Panc1 (cell line): Measurements from ENCODE around the gene NOTCH1. TPM values are rescaled to one million over a fixed set of nuclear protein-coding genes. Genes with fewer than 3 reads are reported as not detected.

Experiments used
- ATAC-seq: fragments of 200-7000 bp; cut with Tn5 transposase; 2 replicates; pipeline ENCODE4 v1.9.1; 2020; ENCODE audit warnings: mild to moderate bottlenecking, moderate library complexity
- BruUV-seq: library from RNA; stranded (reverse); fragments of 400-500 nt; replicated peaks from 2 replicates; lab custom pipeline; 2021; lab: Mats Ljungman, UMichigan
- CTCF ChIA-PET: fragments of 300-600 bp; sonication (Branson Sonifier 250); formaldehyde crosslinking; loops from one replicate; lab custom pipeline; 2022; ENCODE audit warnings: antibody characterized with exemption; lab: Charles Lee
- POLR2A ChIA-PET: fragments of 300-600 bp; sonication (Branson Sonifier 250); formaldehyde crosslinking; loops from one replicate; lab custom pipeline; 2022; ENCODE audit warnings: antibody characterized with exemption; lab: Charles Lee
- DNase-seq: peaks from one replicate; pipeline ENCODE4 v3.0.0-alpha.2; 2010; ENCODE audit warnings: low read depth, low spot score
- H3K27ac ChIP-seq: 2 replicates; pipeline ENCODE4 v1.5.1; 2011; ENCODE audit warnings: mild to moderate bottlenecking, low read length, inconsistent platforms
- H3K27me3 ChIP-seq: fragments of 200-500 bp; sonication (Bioruptor generic); 2 replicates; pipeline ENCODE4 v1.6.0; 2014; ENCODE audit warnings: low read length, inconsistent platforms; ENCODE audit not compliant: control insufficient read depth, insufficient read depth
- H3K36me3 ChIP-seq: fragments of 200-500 bp; sonication (Bioruptor generic); 2 replicates; pipeline ENCODE4 v1.5.1; 2014; ENCODE audit warnings: inconsistent platforms, mild to moderate bottlenecking, low read length, moderate library complexity; ENCODE audit not compliant: control insufficient read depth, insufficient read depth
- H3K4me1 ChIP-seq: 2 replicates; pipeline ENCODE4 v1.5.1; 2011; ENCODE audit warnings: inconsistent platforms, mild to moderate bottlenecking, low read length, moderate library complexity; ENCODE audit not compliant: control insufficient read depth, insufficient read depth
- H3K4me3 ChIP-seq, 2 experiments: 2 replicates each; pipeline ENCODE4 v1.5.1; 2011 to 2012; ENCODE audit warnings: low read depth in 2 of 2, low read length in 2 of 2, mild to moderate bottlenecking in 2 of 2, inconsistent platforms in 1 of 2, moderate library complexity in 1 of 2
- H3K9me3 ChIP-seq: fragments of 200-500 bp; sonication (Bioruptor generic); 2 replicates; pipeline ENCODE4 v1.5.1; 2014; ENCODE audit warnings: low read depth, mild to moderate bottlenecking, inconsistent platforms, low read length, moderate library complexity; ENCODE audit not compliant: control insufficient read depth, insufficient read depth
- POLR2AphosphoS5 ChIP-seq: IDR thresholded peaks from 2 replicates; pipeline ENCODE4 v1.6.1; 2012; ENCODE audit warnings: mild to moderate bottlenecking, low read depth, low read length, moderate library complexity
- SIN3A ChIP-seq: IDR thresholded peaks from 2 replicates; pipeline ENCODE4 v1.6.1; 2012; ENCODE audit warnings: low read depth, mild to moderate bottlenecking, low read length, moderate library complexity, borderline replicate concordance; ENCODE audit not compliant: insufficient read depth
- TCF7L2 ChIP-seq: IDR thresholded peaks from 2 replicates; pipeline ENCODE4 v1.6.1; 2011; ENCODE audit warnings: mild to moderate bottlenecking, low read depth, low read length, inconsistent platforms
- in situ Hi-C: cut with HindIII; loops from 2 replicates; pipeline ENCODE4 v1.10.0; 2016; ENCODE audit warnings: low sequenced_read_pairs, low pct_unique_long_range_greater_than_20kb
- intact Hi-C: fragments of 100-400 bp; cut with micrococcal nuclease; formaldehyde crosslinking; loops from one replicate; pipeline ENCODE4 v1.10.0; 2022; ENCODE audit not compliant: unreplicated experiment
- total RNA-seq: library from RNA; stranded (reverse); gene quantifications from one replicate; pipeline ENCODE4 v1.2.1, GENCODE V29; 2021; ENCODE audit not compliant: unreplicated experiment
- TF ChIP-seq, protein P1 (sequence below), 2 experiments: IDR thresholded peaks; 2 replicates each; pipeline ENCODE4 v1.6.1; 2011 to 2012; ENCODE audit warnings: low read depth in 2 of 2, control low read depth in 1 of 2, low read length in 1 of 2, mild to moderate bottlenecking in 1 of 2, moderate library complexity in 1 of 2; ENCODE audit not compliant: insufficient read depth in 1 of 2
- TF ChIP-seq, protein P2 (sequence below): fragments of 450-650 bp; IDR thresholded peaks from 2 replicates; pipeline ENCODE4 v1.5.1; 2017; ENCODE audit warnings: mild to moderate bottlenecking

NOTCH1 gene
- total RNA-seq, 1 experiment from 2014 or later, result 13.4 TPM

- CTCF ChIA-PET, result no interaction called here
- intact Hi-C loops (no loop called here), in situ Hi-C loops (no loop called here)
- no TSS peak for BruUV-seq
- H3K9me3 ChIP-seq, result no peaks in the 10 kb centered on the region
- H3K27me3 ChIP-seq, result no peaks in the 10 kb centered on the region
- no peaks in the 10 kb centered on the region for H3K36me3 ChIP-seq
- DNase-seq, result no peak
- no peak overlapping the region for H3K4me3 ChIP-seq
- H3K4me1 ChIP-seq, result no peaks in the 10 kb centered on the region
- POLR2A ChIA-PET, result no interaction called here
- ATAC-seq, result no peak
- H3K27ac ChIP-seq, result no peak overlapping the region
- TF ChIP-seq, protein P1, sequence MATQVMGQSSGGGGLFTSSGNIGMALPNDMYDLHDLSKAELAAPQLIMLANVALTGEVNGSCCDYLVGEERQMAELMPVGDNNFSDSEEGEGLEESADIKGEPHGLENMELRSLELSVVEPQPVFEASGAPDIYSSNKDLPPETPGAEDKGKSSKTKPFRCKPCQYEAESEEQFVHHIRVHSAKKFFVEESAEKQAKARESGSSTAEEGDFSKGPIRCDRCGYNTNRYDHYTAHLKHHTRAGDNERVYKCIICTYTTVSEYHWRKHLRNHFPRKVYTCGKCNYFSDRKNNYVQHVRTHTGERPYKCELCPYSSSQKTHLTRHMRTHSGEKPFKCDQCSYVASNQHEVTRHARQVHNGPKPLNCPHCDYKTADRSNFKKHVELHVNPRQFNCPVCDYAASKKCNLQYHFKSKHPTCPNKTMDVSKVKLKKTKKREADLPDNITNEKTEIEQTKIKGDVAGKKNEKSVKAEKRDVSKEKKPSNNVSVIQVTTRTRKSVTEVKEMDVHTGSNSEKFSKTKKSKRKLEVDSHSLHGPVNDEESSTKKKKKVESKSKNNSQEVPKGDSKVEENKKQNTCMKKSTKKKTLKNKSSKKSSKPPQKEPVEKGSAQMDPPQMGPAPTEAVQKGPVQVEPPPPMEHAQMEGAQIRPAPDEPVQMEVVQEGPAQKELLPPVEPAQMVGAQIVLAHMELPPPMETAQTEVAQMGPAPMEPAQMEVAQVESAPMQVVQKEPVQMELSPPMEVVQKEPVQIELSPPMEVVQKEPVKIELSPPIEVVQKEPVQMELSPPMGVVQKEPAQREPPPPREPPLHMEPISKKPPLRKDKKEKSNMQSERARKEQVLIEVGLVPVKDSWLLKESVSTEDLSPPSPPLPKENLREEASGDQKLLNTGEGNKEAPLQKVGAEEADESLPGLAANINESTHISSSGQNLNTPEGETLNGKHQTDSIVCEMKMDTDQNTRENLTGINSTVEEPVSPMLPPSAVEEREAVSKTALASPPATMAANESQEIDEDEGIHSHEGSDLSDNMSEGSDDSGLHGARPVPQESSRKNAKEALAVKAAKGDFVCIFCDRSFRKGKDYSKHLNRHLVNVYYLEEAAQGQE (IDR thresholded peaks at IDR 0.05; ENCODE audit: insufficient read depth in 1 of 2, low read depth in 2 of 2, low read length in 1 of 2), result no peak
- no peak for TF ChIP-seq SIN3A
- no peak for TF ChIP-seq POLR2AphosphoS5
- TF ChIP-seq, protein P2, sequence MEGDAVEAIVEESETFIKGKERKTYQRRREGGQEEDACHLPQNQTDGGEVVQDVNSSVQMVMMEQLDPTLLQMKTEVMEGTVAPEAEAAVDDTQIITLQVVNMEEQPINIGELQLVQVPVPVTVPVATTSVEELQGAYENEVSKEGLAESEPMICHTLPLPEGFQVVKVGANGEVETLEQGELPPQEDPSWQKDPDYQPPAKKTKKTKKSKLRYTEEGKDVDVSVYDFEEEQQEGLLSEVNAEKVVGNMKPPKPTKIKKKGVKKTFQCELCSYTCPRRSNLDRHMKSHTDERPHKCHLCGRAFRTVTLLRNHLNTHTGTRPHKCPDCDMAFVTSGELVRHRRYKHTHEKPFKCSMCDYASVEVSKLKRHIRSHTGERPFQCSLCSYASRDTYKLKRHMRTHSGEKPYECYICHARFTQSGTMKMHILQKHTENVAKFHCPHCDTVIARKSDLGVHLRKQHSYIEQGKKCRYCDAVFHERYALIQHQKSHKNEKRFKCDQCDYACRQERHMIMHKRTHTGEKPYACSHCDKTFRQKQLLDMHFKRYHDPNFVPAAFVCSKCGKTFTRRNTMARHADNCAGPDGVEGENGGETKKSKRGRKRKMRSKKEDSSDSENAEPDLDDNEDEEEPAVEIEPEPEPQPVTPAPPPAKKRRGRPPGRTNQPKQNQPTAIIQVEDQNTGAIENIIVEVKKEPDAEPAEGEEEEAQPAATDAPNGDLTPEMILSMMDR, result no peak
- no peak for TF ChIP-seq TCF7L2
These were observed 34.6 kb downstream of the NOTCH1 start for GRCh38 chr9:136511144-136511669.

DNA sequence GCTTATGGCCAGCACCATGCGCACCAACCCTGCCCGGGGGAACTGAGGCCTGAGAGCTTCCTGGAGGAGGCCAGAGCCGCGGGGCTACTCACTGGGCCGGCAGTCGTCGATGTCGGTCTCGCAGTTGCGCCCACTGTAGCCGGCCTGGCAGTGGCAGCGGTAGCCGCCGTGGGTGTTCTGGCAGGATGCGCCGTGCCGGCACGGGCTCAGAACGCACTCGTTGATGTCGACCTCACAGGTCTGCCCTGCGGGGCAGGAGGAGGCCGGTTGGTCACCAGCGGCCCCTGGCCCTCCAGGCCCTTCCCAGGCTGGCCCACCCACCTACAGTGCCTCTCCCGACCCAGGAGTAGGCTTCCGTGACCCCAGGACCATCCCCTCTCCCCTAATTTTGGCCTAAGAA is 35.3 kb downstream of the NOTCH1 start:
- ATAC-seq (no peak), DNase-seq (no peak)
- BruUV-seq, result no TSS peak
- H3K4me3 ChIP-seq, result no peak overlapping the region
- H3K36me3 ChIP-seq, result no peaks in the 10 kb centered on the region
- no peaks in the 10 kb centered on the region for H3K9me3 ChIP-seq
- ChIA-PET CTCF (no interaction called here), POLR2A (no interaction called here)
- H3K27me3 ChIP-seq, result no peaks in the 10 kb centered on the region
- intact Hi-C loops (no loop called here), in situ Hi-C loops (no loop called here)
- H3K27ac ChIP-seq, result no peak overlapping the region
- H3K4me1 ChIP-seq, result no peaks in the 10 kb centered on the region
- TF ChIP-seq SIN3A, result no peak
- no peak for TF ChIP-seq POLR2AphosphoS5
- TF ChIP-seq, protein P1 (IDR thresholded peaks at IDR 0.05; ENCODE audit: insufficient read depth in 1 of 2, low read depth in 2 of 2, low read length in 1 of 2), result no peak
- no peak for TF ChIP-seq TCF7L2
- TF ChIP-seq, protein P2, result no peak
